GM18508 (cell line): ENCODE results near the gene SPPL2B.

Experiments used
- ATAC-seq: cut with Tn5 transposase; IDR thresholded peaks from one replicate; pipeline ENCODE4 v1.9.1; 2021; ENCODE audit warnings: moderate number of reproducible peaks; ENCODE audit not compliant: insufficient read depth, unreplicated experiment

The SPPL2B gene

GRCh38 chr19:2399582-2399981 lies 71.1 kb downstream of the SPPL2B start:
- no peak for ATAC-seq
